Keratinocyte (primary cell): Measurements from ENCODE around the gene ZC3H13. TPM values are rescaled to one million over a fixed set of nuclear protein-coding genes. Genes with fewer than 3 reads are reported as not detected.

Experiments
- DNase-seq: peaks from one replicate; pipeline ENCODE4 v3.0.0-alpha.2; 2011; ENCODE audit warnings: low read depth, missing footprints, low spot score
- FAIRE-seq: peaks from 2 replicates; lab custom pipeline; 2011; peaks lifted over from hg19 to GRCh38; lab: Jason Lieb, UNC
- H2AFZ ChIP-seq: 2 replicates; pipeline ENCODE4 v1.6.0; 2012; ENCODE audit warnings: low read length, control low read depth, inconsistent platforms; ENCODE audit not compliant: control insufficient read depth
- H3K27ac ChIP-seq: 2 replicates; pipeline ENCODE4 v1.5.1; 2011; ENCODE audit warnings: low read length; ENCODE audit not compliant: control insufficient read depth, insufficient read depth
- H3K27me3 ChIP-seq: 3 replicates; pipeline ENCODE4 v1.6.0; 2011; ENCODE audit warnings: low read length; ENCODE audit not compliant: control insufficient read depth, insufficient read depth; ENCODE audit errors: extremely low read depth
- H3K36me3 ChIP-seq, 2 experiments: 2 replicates in 1 of 2; 3 replicates in 1 of 2; pipeline ENCODE4 v1.5.1; 2011; ENCODE audit warnings: low read length in 2 of 2, mild to moderate bottlenecking in 1 of 2; ENCODE audit not compliant: control insufficient read depth in 2 of 2, insufficient read depth in 2 of 2; ENCODE audit errors: extremely low read depth in 1 of 2
- H3K4me1 ChIP-seq: 3 replicates; pipeline ENCODE4 v1.5.1; 2011; ENCODE audit warnings: low read length; ENCODE audit not compliant: control insufficient read depth, insufficient read depth; ENCODE audit errors: extremely low read depth
- H3K4me2 ChIP-seq: 3 replicates; pipeline ENCODE4 v1.6.0; 2011; ENCODE audit warnings: low read depth, low read length; ENCODE audit not compliant: control insufficient read depth, insufficient read depth; ENCODE audit errors: extremely low read depth
- H3K4me3 ChIP-seq, 3 experiments: fragments of 200-600 bp in 1 of 3; sonication (generic) in 1 of 3; 2 replicates in 2 of 3; 3 replicates in 1 of 3; pipeline ENCODE4 v1.5.1; 2011 to 2016; ENCODE audit warnings: low read length in 3 of 3, mild to moderate bottlenecking in 3 of 3, control low read depth in 2 of 3, inconsistent platforms in 1 of 3, low read depth in 1 of 3, mixed read lengths in 1 of 3, mixed run types in 1 of 3, moderate library complexity in 1 of 3; ENCODE audit not compliant: control insufficient read depth in 2 of 3, insufficient read depth in 2 of 3; ENCODE audit errors: extremely low read depth in 1 of 3
- H3K79me2 ChIP-seq: 2 replicates; pipeline ENCODE4 v1.6.0; 2012; ENCODE audit warnings: low read length; ENCODE audit not compliant: control insufficient read depth, insufficient read depth
- H3K9ac ChIP-seq: 3 replicates; pipeline ENCODE4 v1.6.0; 2011; ENCODE audit warnings: low read length; ENCODE audit not compliant: control insufficient read depth, insufficient read depth; ENCODE audit errors: extremely low read depth
- H3K9me1 ChIP-seq: 3 replicates; pipeline ENCODE4 v1.6.0; 2011; ENCODE audit warnings: low read length; ENCODE audit not compliant: control insufficient read depth, insufficient read depth; ENCODE audit errors: extremely low read depth
- H3K9me3 ChIP-seq: 2 replicates; pipeline ENCODE4 v1.5.1; 2012; ENCODE audit warnings: low read depth, low read length; ENCODE audit not compliant: control insufficient read depth
- H4K20me1 ChIP-seq: 3 replicates; pipeline ENCODE4 v1.6.0; 2011; ENCODE audit warnings: low read length; ENCODE audit not compliant: control insufficient read depth, insufficient read depth; ENCODE audit errors: extremely low read depth
- EZH2 ChIP-seq: IDR thresholded peaks from one replicate; pipeline ENCODE4 v1.6.1; 2012; ENCODE audit warnings: inconsistent platforms, mild to moderate bottlenecking, low read length, moderate library complexity
- dilution Hi-C: fragments of 300-500 bp; cut with MboI; formaldehyde crosslinking; loops from one replicate; pipeline ENCODE4 v1.7.0; 2020; ENCODE audit warnings: low sequenced_read_pairs; ENCODE audit not compliant: extremely low pct_ligation_motif_present
- polyA plus RNA-seq, 5 experiments: library from polyadenylated mRNA; depleted of rRNA in 3 of 5; stranded (reverse) in 3 of 5; stranded (forward) in 1 of 5; unstranded in 1 of 5; fragments of >200 nt; gene quantifications; 1 replicate in 1 of 5; 2 replicates in 3 of 5; 3 replicates in 1 of 5; pipeline versions ENCODE4 v1.2.1 to v1.2.3, GENCODE V29; 2011 to 2012; ENCODE audit warnings: missing spikeins in 2 of 5, low read depth in 1 of 5, low replicate concordance in 1 of 5
- TF ChIP-seq, protein P1 (sequence below), 3 experiments: IDR thresholded peaks in 1 of 3; conservative IDR thresholded peaks in 1 of 3; optimal IDR thresholded peaks in 1 of 3; 2 replicates in 2 of 3; 3 replicates in 1 of 3; pipeline versions ENCODE3 to v1.5.1; 2011; ENCODE audit warnings: low read length in 3 of 3, mild to moderate bottlenecking in 3 of 3, moderate library complexity in 2 of 3, control low read depth in 1 of 3, inconsistent platforms in 1 of 3; ENCODE audit not compliant: insufficient read depth in 2 of 3; ENCODE audit errors: extremely low read depth in 1 of 3

Gene ZC3H13
- polyA plus RNA-seq, 1 donor (not counting 4 experiments of a cell fraction or from before 2014, with no cell fraction given) = 10.6 TPM

DNA sequence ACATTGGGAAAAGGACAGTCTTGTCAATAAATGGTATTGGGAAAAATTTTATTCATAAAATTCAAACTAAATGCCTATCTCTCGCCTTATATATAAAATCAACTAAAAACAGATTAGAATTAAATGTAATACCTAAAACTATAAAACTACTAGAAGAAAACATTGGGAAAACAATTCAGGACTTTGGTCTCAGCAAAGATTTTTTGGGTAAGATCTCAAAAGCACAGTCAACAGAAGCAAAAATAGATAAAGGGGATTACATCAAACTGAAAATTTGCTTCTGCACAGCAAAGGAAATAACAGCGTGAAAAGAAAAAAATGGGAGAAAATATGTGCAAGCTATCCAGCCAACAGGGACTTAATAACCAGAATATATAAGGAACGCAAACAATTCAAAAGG lies 24.3 kb upstream of the ZC3H13 start:
- FAIRE-seq (no peak), DNase-seq (no peak)
- no peak overlapping the region for H3K27ac ChIP-seq
- dilution Hi-C loops = no loop called here
- H3K4me1 ChIP-seq = no peaks in the 10 kb centered on the region
- H3K79me2 ChIP-seq = no peaks in the 10 kb centered on the region
- no peaks in the 10 kb centered on the region for H3K27me3 ChIP-seq
- no peaks in the 10 kb centered on the region for H3K9me1 ChIP-seq
- H3K36me3 ChIP-seq = no peaks in the 10 kb centered on the region
- H3K4me3 ChIP-seq = no peak overlapping the region
- no peaks in the 10 kb centered on the region for H4K20me1 ChIP-seq
- H3K4me2 ChIP-seq = no peak overlapping the region
- no peak overlapping the region for H2AFZ ChIP-seq
- no peak overlapping the region for H3K9ac ChIP-seq
- H3K9me3 ChIP-seq = no peaks in the 10 kb centered on the region
- TF ChIP-seq, protein P1, sequence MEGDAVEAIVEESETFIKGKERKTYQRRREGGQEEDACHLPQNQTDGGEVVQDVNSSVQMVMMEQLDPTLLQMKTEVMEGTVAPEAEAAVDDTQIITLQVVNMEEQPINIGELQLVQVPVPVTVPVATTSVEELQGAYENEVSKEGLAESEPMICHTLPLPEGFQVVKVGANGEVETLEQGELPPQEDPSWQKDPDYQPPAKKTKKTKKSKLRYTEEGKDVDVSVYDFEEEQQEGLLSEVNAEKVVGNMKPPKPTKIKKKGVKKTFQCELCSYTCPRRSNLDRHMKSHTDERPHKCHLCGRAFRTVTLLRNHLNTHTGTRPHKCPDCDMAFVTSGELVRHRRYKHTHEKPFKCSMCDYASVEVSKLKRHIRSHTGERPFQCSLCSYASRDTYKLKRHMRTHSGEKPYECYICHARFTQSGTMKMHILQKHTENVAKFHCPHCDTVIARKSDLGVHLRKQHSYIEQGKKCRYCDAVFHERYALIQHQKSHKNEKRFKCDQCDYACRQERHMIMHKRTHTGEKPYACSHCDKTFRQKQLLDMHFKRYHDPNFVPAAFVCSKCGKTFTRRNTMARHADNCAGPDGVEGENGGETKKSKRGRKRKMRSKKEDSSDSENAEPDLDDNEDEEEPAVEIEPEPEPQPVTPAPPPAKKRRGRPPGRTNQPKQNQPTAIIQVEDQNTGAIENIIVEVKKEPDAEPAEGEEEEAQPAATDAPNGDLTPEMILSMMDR (optimal IDR thresholded peaks at IDR 0.05 in 1 of 3, IDR thresholded peaks at IDR 0.05 in 1 of 3, conservative IDR thresholded peaks at IDR 0.05 in 1 of 3; ENCODE audit: extremely low read depth in 1 of 3, insufficient read depth in 2 of 3, low read length in 3 of 3) = no peak
- no peak for TF ChIP-seq EZH2

DNA sequence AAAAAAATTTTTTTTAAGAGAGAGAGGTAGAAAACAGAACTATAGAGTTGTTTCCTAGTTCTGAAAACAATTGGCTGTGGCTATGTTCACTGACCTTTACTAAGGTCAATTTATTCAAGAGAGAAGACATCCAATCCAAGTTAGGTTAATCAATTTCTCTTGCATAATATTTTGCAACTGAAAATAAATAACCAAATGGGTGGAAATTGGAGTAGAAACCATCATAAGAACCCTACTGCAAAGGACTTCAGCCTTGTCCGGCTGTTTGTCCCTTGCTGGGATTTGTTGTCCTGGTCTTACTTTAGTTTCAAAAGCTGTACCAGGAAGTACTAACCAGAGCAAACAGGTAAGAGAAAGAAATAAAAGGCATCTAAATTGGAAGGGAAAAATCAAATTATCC lies 23.3 kb upstream of the ZC3H13 start:
- dilution Hi-C loops = no loop called here
- H3K9me1 ChIP-seq = no peaks in the 10 kb centered on the region
- TF ChIP-seq, protein P1 (optimal IDR thresholded peaks at IDR 0.05 in 1 of 3, IDR thresholded peaks at IDR 0.05 in 1 of 3, conservative IDR thresholded peaks at IDR 0.05 in 1 of 3; ENCODE audit: extremely low read depth in 1 of 3, insufficient read depth in 2 of 3, low read length in 3 of 3) = no peak
- TF ChIP-seq EZH2 = no peak
- H3K27me3 ChIP-seq = no peaks in the 10 kb centered on the region
- H4K20me1 ChIP-seq = no peaks in the 10 kb centered on the region
- no peaks in the 10 kb centered on the region for H3K36me3 ChIP-seq
- H3K79me2 ChIP-seq = no peaks in the 10 kb centered on the region
- FAIRE-seq (no peak), DNase-seq (no peak)
- no peak overlapping the region for H2AFZ ChIP-seq
- no peaks in the 10 kb centered on the region for H3K4me1 ChIP-seq
- no peak overlapping the region for H3K27ac ChIP-seq
- H3K4me2 ChIP-seq = no peak overlapping the region
- no peak overlapping the region for H3K9ac ChIP-seq
- H3K9me3 ChIP-seq = no peaks in the 10 kb centered on the region
- no peak overlapping the region for H3K4me3 ChIP-seq
